ENCODE data around the gene NUDT16. TPM values are rescaled to one million over a fixed set of nuclear protein-coding genes. Genes with fewer than 3 reads are reported as not detected.
"Not testable (repeated sequence)": the region's sequence is repeated elsewhere in the genome, so short reads cannot be mapped to it uniquely, and the experiment has no call there.

Gene NUDT16
- total and polyA plus RNA-seq, 2 of the 8 experiments (the other 6 are each of a cell fraction or from before 2014, with no cell fraction given): 8.5 to 19.1 TPM

GRCh38 chr3:131380821-131381444 is 641 bp upstream of the NUDT16 start:
- not testable (repeated sequence) for H3K27me3 ChIP-seq (replicated peaks in 1 of 4; ENCODE audit: control insufficient read depth in 3 of 4, extremely low read depth in 1 of 4, insufficient read depth in 3 of 4, low read length in 3 of 4); H2BK20ac ChIP-seq (ENCODE audit: low read length); H2BK120ac ChIP-seq (replicated peaks; ENCODE audit: low read depth, low read length); H4K20me1 ChIP-seq (replicated peaks in 1 of 2; ENCODE audit: control insufficient read depth in 1 of 2, insufficient read depth in 2 of 2, low read length in 2 of 2); H3K4me1 ChIP-seq (replicated peaks in 1 of 4; ENCODE audit: control insufficient read depth in 3 of 4, insufficient read depth in 4 of 4, low read length in 3 of 4); FAIRE-seq; H3K79me1 ChIP-seq (ENCODE audit: low read depth, low read length); H3K36me3 ChIP-seq (ENCODE audit: control insufficient read depth in 2 of 4, insufficient read depth in 4 of 4, low read length in 3 of 4); H2AK5ac ChIP-seq (ENCODE audit: low read depth, low read length); H3K4ac ChIP-seq (replicated peaks; ENCODE audit: insufficient read length, low read depth, low read length); H3K14ac ChIP-seq (ENCODE audit: insufficient read length); H2BK15ac ChIP-seq (ENCODE audit: low read length); H3K9me3 ChIP-seq (ENCODE audit: insufficient read depth in 2 of 2, low read depth in 1 of 2, low read length in 1 of 2); DNase-seq (ENCODE audit: low read depth in 1 of 2, low spot score in 2 of 2); H4K91ac ChIP-seq (replicated peaks; ENCODE audit: insufficient read length, low read length); H3K23ac ChIP-seq (ENCODE audit: insufficient read length)
- CTCF ChIA-PET (ENCODE audit: partially characterized antibody): interaction anchor here (0.6 to 1.7 kb wide), 7 partner anchors 10 to 564 kb away, joined by 3 to 6 read pairs (median 3); no protein-coding TSS in a partner anchor
- peak overlapping the region; percentile 82 to 87 for H3K4me2 ChIP-seq (ENCODE audit: insufficient read depth in 1 of 2, low read depth in 2 of 2, low read length in 2 of 2)
- peak overlapping the region; percentile 67 for H3K56ac ChIP-seq (replicated peaks; ENCODE audit: insufficient read length, low read depth, low read length)
- peak overlapping the region; percentile 92 for H2AFZ ChIP-seq (ENCODE audit: low read length)
- H3K9ac ChIP-seq (replicated peaks in 1 of 4; ENCODE audit: extremely low read depth in 1 of 4, low read depth in 3 of 4, low read length in 3 of 4): peak overlapping the region; percentile 74 to 85 (median 84)
- H2BK5ac ChIP-seq (ENCODE audit: low read depth, low read length): peak overlapping the region; percentile 73; the same call in 1 of the 2 replicates
- POLR2A ChIA-PET (ENCODE audit: partially characterized antibody): interaction anchor here (1.1 to 5.4 kb wide), 11 partner anchors 9 to 127 kb away, joined by 3 to 41 read pairs (median 5); no protein-coding TSS in a partner anchor
- H4K5ac ChIP-seq (ENCODE audit: insufficient read length, low read depth, low read length): peak overlapping the region; percentile 88
- TF ChIP-seq SAP30 (IDR thresholded peaks at IDR 0.05; ENCODE audit: insufficient read depth, insufficient replicate concordance, low read length) (peak; percentile 35), RBBP5 (IDR thresholded peaks at IDR 0.05; ENCODE audit: borderline replicate concordance, low read depth, low read length) (0 out of 2 replicates have a peak, but pooled peaks have one; percentile 8)
- peaks cover 11% of the 10 kb centered on the region; the same call in 1 of the 2 replicates for H3K23me2 ChIP-seq (ENCODE audit: low read depth, low read length)
- peak overlapping the region; percentile 72; the same call in 1 of the 2 replicates for H2BK12ac ChIP-seq (ENCODE audit: low read depth, low read length)
- H4K8ac ChIP-seq (ENCODE audit: extremely low read depth, insufficient read depth, low read length): peak overlapping the region; percentile 99; the same call in 1 of the 2 replicates
- WGBS, 2 experiments (ENCODE audit: extremely low coverage in 1 of 2, insufficient coverage in 1 of 2, insufficient read length in 1 of 2, insufficient replicate concordance in 2 of 2, low coverage in 1 of 2, low lambda C conversion rate in 2 of 2, missing lambda C conversion rate in 1 of 2): 19% methylated on average over 16 of the region's 16 CpGs; no CpG with 5 or more reads in 1 of the 2 experiments
- H3K79me2 ChIP-seq (ENCODE audit: control insufficient read depth in 1 of 2, insufficient read depth in 2 of 2, low read length in 2 of 2): peaks cover 0 to 11% of the 10 kb centered on the region in 2 experiments; a peak in 2 of 4 replicates
- H3K4me3 ChIP-seq (ENCODE audit: extremely low read depth in 1 of 4, insufficient read depth in 2 of 4, low read depth in 3 of 4, low read length in 4 of 4): peak overlapping the region; percentile 67 to 83 (median 78)
- H3K18ac ChIP-seq (ENCODE audit: extremely low read depth, low read length): peak overlapping the region; percentile 24; the same call in 1 of the 2 replicates
- peak overlapping the region; percentile 58 for H3K27ac ChIP-seq (ENCODE audit: low read depth, low read length)
